Glutamatergic neuron (in vitro differentiated cells): ENCODE results near the gene TMEM223. TPM values are rescaled to one million over a fixed set of nuclear protein-coding genes. Genes with fewer than 3 reads are reported as not detected.
A peak's percentile ranks its signal among the peaks of the same experiment; 100 is the strongest.

Experiments used
- DNase-seq: peaks from one replicate; pipeline ENCODE4 v3.0.0; 2022
- H3K27ac Mint-ChIP-seq: one replicate; pipeline ENCODE4 v1.8.0; 2020; ENCODE audit warnings: mild to moderate bottlenecking, mixed read lengths, inconsistent platforms; ENCODE audit not compliant: unreplicated experiment
- H3K27me3 Mint-ChIP-seq: one replicate; pipeline ENCODE4 v1.8.0; 2020; ENCODE audit warnings: mild to moderate bottlenecking, moderate library complexity, mixed read lengths, inconsistent platforms; ENCODE audit not compliant: unreplicated experiment
- H3K36me3 Mint-ChIP-seq: one replicate; pipeline ENCODE4 v1.8.0; 2020; ENCODE audit warnings: mild to moderate bottlenecking, mixed read lengths, inconsistent platforms; ENCODE audit not compliant: unreplicated experiment
- H3K4me1 Mint-ChIP-seq: one replicate; pipeline ENCODE4 v1.8.0; 2020; ENCODE audit warnings: mild to moderate bottlenecking, low read depth, mixed read lengths, inconsistent platforms; ENCODE audit not compliant: unreplicated experiment
- H3K4me3 Mint-ChIP-seq: one replicate; pipeline ENCODE4 v1.8.0; 2020; ENCODE audit warnings: mild to moderate bottlenecking, mixed read lengths, inconsistent platforms; ENCODE audit not compliant: unreplicated experiment
- H3K9me3 Mint-ChIP-seq: one replicate; pipeline ENCODE4 v1.8.0; 2020; ENCODE audit warnings: mild to moderate bottlenecking, moderate library complexity, mixed read lengths, inconsistent platforms; ENCODE audit not compliant: unreplicated experiment
- total RNA-seq: library from RNA; stranded (reverse); fragmentation: NEBNext Ultra II Directional; extraction: Animal tissue kit (Norgen Biotek cat#: 25700); gene quantifications from one replicate; pipeline ENCODE4 v1.2.1, GENCODE V29; 2021; ENCODE audit not compliant: unreplicated experiment
- TF ChIP-seq, protein P1 (sequence below): fragments of 200-600 bp; sonication (generic); IDR thresholded peaks from one replicate; pipeline ENCODE4 v1.5.0; 2021; ENCODE audit not compliant: partially characterized antibody, unreplicated experiment

The TMEM223 gene
- total RNA-seq, 1 donor from 2014 or later, result 17.4 TPM

DNA sequence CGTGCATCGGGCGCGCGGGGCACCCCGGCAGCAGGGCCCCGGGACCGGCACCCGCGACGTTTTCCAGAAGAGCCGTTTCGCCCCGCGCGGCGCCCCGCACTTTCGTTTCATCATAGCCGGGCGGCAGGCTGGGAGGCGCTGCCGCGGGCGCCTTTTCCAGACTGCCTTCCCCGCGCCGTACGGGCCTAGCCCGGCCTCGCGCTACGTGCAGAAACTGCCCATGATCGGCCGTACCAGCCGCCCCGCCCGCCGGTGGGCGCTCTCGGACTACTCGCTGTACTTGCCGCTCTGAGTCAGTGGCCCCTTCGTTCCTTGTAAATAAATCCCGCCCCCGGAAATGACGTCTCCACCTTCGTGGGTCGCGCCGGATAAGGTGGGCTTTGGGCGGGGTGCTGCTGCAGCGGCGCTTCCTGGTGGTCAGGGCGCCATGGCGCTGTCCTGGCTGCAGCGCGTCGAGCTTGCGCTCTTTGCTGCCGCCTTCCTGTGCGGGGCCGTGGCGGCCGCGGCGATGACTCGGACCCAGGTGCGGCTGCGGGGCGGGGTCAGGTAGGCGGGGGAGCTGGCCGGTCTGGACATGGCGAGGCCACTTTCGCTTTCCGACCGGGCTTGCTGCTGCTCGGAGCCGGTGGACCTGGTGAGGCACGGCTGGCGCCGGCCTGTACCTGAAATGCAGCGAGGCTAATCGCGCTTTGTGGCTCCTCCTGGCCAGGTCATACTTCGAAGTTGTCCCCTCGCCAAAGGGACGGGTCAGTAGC lies 4.6 kb downstream of the TMEM223 start, which contains the start of gene TMEM179B:
Gene TMEM179B (plus strand): TSS at position 398 of the 755 bp plus-strand sequence. CDS start 30 bp downstream, at position 428.
- Mint-ChIP-seq H3K27ac (peak within 1 kb of the TSS; percentile 87), H3K9me3 (peaks cover 2% of the 10 kb centered on the region), H3K36me3 (no peaks in the 10 kb centered on the region), H3K4me1 (peaks cover 5% of the 10 kb centered on the region), H3K27me3 (peaks cover 2% of the 10 kb centered on the region), H3K4me3 (peak within 1 kb of the TSS; percentile 93)
- peak; percentile 96 for DNase-seq
- TF ChIP-seq, protein P1, sequence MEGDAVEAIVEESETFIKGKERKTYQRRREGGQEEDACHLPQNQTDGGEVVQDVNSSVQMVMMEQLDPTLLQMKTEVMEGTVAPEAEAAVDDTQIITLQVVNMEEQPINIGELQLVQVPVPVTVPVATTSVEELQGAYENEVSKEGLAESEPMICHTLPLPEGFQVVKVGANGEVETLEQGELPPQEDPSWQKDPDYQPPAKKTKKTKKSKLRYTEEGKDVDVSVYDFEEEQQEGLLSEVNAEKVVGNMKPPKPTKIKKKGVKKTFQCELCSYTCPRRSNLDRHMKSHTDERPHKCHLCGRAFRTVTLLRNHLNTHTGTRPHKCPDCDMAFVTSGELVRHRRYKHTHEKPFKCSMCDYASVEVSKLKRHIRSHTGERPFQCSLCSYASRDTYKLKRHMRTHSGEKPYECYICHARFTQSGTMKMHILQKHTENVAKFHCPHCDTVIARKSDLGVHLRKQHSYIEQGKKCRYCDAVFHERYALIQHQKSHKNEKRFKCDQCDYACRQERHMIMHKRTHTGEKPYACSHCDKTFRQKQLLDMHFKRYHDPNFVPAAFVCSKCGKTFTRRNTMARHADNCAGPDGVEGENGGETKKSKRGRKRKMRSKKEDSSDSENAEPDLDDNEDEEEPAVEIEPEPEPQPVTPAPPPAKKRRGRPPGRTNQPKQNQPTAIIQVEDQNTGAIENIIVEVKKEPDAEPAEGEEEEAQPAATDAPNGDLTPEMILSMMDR, result no peak

GRCh38 chr11:62786318-62787004 lies 5.3 kb downstream of the TMEM223 start:
- Mint-ChIP-seq H3K36me3 (no peaks in the 10 kb centered on the region), H3K4me3 (peak overlapping the region; percentile 79), H3K9me3 (peaks cover 2% of the 10 kb centered on the region), H3K4me1 (peaks cover 4% of the 10 kb centered on the region), H3K27ac (peak overlapping the region; percentile 82), H3K27me3 (peaks cover 2% of the 10 kb centered on the region)
- peak; percentile 92 for DNase-seq
- TF ChIP-seq, protein P1, result peak; percentile 98

DNA sequence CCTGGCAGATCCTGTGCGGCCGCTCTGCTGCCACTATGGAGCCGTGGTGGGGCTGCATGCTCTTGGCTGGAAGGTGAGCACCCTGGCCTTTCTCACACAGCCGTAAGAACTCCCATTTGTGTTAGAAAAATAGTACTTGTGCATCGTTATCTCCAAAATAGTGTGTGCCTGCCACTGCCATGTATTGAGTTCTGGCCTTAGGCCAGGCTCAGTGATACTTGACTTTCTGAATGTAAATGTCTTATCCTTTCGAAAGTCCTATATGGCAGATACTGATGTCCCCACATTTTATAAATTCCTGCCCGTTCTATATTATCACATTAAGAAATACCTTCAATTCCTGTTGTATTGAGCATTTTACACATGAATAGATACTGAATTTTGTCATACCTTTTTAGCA lies 9.1 kb downstream of the TMEM223 start:
- Mint-ChIP-seq H3K4me3 (no peak overlapping the region), H3K27me3 (peaks cover 1% of the 10 kb centered on the region), H3K9me3 (peaks cover 2% of the 10 kb centered on the region), H3K4me1 (peaks cover 1% of the 10 kb centered on the region), H3K36me3 (no peaks in the 10 kb centered on the region), H3K27ac (no peak overlapping the region)
- TF ChIP-seq, protein P1, result no peak
- DNase-seq, result no peak

- Mint-ChIP-seq H3K36me3 (no peaks in the 10 kb centered on the region), H3K9me3 (peaks cover 4% of the 10 kb centered on the region), H3K27me3 (no peaks in the 10 kb centered on the region), H3K4me1 (no peaks in the 10 kb centered on the region), H3K4me3 (no peak overlapping the region), H3K27ac (no peak overlapping the region)
- TF ChIP-seq, protein P1, result no peak
- DNase-seq, result no peak
Observed at GRCh38 chr11:62778441-62778840, 13.4 kb downstream of the TMEM223 start.

- H3K27me3 Mint-ChIP-seq, result no peaks in the 10 kb centered on the region
- H3K27ac Mint-ChIP-seq, result no peak overlapping the region
- H3K36me3 Mint-ChIP-seq, result no peaks in the 10 kb centered on the region
- TF ChIP-seq, protein P1, result no peak
- H3K4me1 Mint-ChIP-seq, result no peaks in the 10 kb centered on the region
- no peak overlapping the region for H3K4me3 Mint-ChIP-seq
- H3K9me3 Mint-ChIP-seq, result peaks cover 4% of the 10 kb centered on the region
- DNase-seq, result no peak
Observed at GRCh38 chr11:62777389-62777788, 14.4 kb downstream of the TMEM223 start.
